Panc1 (cell line): ENCODE measurements around the gene ASRGL1.

Source experiments
- POLR2AphosphoS5 ChIP-seq: IDR thresholded peaks from 2 replicates; pipeline ENCODE4 v1.6.1; 2012; ENCODE audit warnings: mild to moderate bottlenecking, low read depth, low read length, moderate library complexity
- TF ChIP-seq, protein P1 (sequence below): fragments of 450-650 bp; IDR thresholded peaks from 2 replicates; pipeline ENCODE4 v1.5.1; 2017; ENCODE audit warnings: mild to moderate bottlenecking

DNA sequence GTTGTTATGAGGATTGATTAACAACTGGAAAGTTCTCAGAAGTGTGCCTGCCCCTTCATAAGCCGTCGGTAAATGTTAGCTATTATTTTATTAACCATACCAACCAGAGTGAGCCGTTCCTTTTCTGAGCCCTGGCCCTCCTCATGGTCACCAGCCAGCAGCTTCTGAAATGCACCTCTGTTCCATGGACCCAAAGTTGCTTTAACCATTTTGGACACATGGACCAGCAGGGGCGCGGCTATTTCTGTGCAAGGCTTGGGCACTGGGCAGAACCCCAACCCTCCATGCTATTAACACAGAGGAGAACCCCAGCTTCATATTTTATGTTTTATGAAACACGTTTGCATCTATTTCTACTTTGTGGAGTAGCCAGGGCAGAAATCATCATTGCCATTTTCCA lies 63.0 kb downstream of the ASRGL1 start:
- TF ChIP-seq, protein P1, sequence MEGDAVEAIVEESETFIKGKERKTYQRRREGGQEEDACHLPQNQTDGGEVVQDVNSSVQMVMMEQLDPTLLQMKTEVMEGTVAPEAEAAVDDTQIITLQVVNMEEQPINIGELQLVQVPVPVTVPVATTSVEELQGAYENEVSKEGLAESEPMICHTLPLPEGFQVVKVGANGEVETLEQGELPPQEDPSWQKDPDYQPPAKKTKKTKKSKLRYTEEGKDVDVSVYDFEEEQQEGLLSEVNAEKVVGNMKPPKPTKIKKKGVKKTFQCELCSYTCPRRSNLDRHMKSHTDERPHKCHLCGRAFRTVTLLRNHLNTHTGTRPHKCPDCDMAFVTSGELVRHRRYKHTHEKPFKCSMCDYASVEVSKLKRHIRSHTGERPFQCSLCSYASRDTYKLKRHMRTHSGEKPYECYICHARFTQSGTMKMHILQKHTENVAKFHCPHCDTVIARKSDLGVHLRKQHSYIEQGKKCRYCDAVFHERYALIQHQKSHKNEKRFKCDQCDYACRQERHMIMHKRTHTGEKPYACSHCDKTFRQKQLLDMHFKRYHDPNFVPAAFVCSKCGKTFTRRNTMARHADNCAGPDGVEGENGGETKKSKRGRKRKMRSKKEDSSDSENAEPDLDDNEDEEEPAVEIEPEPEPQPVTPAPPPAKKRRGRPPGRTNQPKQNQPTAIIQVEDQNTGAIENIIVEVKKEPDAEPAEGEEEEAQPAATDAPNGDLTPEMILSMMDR = no peak
- no peak for TF ChIP-seq POLR2AphosphoS5
